ENCODE data around the gene TMEM63B. TPM values are rescaled to one million over a fixed set of nuclear protein-coding genes. Genes with fewer than 3 reads are reported as not detected.

The TMEM63B gene
- total and polyA plus RNA-seq, 9 of the 15 experiments (the other 6 are each of a cell fraction or from before 2014, with no cell fraction given): 0.14 to 39.4 (median 14.4) TPM

DNA sequence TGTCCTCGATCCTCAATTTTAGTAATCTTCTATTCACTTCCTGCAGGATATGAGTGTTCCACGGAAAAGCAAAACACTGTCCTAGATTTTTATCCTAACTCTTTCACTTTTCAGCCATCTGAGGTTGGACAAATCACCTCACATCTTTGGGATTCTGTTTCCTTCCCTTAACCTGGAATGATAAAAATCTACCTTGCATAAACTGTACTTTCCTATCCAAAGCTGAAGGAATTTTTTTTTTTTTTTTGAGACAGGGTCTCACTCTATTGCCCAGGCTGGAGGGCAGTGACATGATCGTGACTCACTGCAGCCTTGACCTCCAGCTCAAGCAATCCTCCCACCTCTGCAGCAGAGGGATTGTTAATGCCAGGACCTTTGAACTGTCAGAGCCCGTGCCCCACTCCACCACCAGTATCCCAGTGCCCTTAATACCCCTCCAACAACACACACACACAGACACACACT, 51.8 kb downstream of the TMEM63B start (continued):
- TF ChIP-seq YY1 (IDR thresholded peaks at IDR 0.05; ENCODE audit: borderline replicate concordance in 1 of 3, control insufficient read depth in 1 of 3, extremely low read depth in 1 of 3, insufficient read depth in 3 of 3, insufficient read length in 1 of 3, insufficient replicate concordance in 2 of 3, low read depth in 1 of 3, low read length in 2 of 3): no peak
- TF ChIP-seq HEY1 (CRISPR knock-in tag; IDR thresholded peaks at IDR 0.05; ENCODE audit: borderline replicate concordance): no peak
- TF ChIP-seq ZNF41 (CRISPR knock-in tag; conservative IDR thresholded peaks at IDR 0.05): no peak
- no peak for TF ChIP-seq TAL1 (IDR thresholded peaks at IDR 0.05)
- no peak for TF ChIP-seq FOXA1 (IDR thresholded peaks at IDR 0.05; ENCODE audit: borderline replicate concordance)
- TF ChIP-seq MCM3 (IDR thresholded peaks at IDR 0.05): no peak
- TF ChIP-seq, protein P1, sequence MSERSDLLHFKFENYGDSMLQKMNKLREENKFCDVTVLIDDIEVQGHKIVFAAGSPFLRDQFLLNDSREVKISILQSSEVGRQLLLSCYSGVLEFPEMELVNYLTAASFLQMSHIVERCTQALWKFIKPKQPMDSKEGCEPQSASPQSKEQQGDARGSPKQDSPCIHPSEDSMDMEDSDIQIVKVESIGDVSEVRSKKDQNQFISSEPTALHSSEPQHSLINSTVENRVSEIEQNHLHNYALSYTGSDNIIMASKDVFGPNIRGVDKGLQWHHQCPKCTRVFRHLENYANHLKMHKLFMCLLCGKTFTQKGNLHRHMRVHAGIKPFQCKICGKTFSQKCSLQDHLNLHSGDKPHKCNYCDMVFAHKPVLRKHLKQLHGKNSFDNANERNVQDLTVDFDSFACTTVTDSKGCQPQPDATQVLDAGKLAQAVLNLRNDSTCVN (CRISPR knock-in tag; IDR thresholded peaks at IDR 0.05): no peak
- TF ChIP-seq, protein P2, sequence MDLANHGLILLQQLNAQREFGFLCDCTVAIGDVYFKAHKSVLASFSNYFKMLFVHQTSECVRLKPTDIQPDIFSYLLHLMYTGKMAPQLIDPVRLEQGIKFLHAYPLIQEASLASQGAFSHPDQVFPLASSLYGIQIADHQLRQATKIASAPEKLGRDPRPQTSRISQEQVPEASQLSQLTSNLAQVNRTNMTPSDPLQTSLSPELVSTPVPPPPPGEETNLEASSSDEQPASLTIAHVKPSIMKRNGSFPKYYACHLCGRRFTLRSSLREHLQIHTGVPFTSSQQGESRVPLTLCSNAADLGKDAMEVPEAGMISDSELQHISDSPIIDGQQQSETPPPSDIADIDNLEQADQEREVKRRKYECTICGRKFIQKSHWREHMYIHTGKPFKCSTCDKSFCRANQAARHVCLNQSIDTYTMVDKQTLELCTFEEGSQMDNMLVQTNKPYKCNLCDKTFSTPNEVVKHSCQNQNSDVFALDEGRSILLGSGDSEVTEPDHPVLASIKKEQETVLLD (IDR thresholded peaks at IDR 0.05): no peak

DNA sequence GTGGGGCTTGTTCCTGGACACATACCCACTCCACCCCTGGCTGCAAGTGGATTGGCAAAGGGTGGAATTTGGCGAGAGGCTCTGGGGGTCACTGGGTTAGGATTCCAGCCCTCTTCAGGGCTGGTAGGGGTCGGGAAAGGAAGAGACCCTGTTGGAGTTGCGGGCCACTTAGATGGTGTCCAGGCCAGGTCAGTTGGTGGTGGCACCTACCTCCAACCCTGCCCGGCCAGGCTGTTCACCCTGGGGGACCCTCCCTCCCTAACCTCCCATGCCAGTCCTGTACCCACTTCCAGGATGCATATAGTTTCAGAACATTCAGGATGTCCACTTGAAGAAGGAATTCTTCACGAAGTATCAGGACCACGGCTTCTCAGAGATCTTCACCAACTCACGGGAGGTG, 52.3 kb downstream of the TMEM63B start:
- Histone ChIP-seq H3K4me2 (ENCODE audit: insufficient read depth, low read length) (no peak overlapping the region), H3K9ac (ENCODE audit: insufficient read depth in 1 of 2, low read depth in 2 of 2, low read length in 2 of 2) (no peak overlapping the region), H3K27me3 (ENCODE audit: control insufficient read depth in 2 of 2, insufficient read depth in 2 of 2, low read length in 2 of 2) (peaks cover 2 to 21% of the 10 kb centered on the region in 2 experiments; a peak in 2 of 5 replicates), H4K20me1 (replicated peaks; ENCODE audit: control insufficient read depth, insufficient read depth, low read length) (no peaks in the 10 kb centered on the region), H3K9me1 (ENCODE audit: control insufficient read depth, insufficient read depth, low read length) (no peaks in the 10 kb centered on the region), H3K79me2 (ENCODE audit: control insufficient read depth, insufficient read depth, low read length) (no peaks in the 10 kb centered on the region), H3K4me3 (no peak overlapping the region), H3K4me1 (replicated peaks in 1 of 2; ENCODE audit: control insufficient read depth in 2 of 2, insufficient read depth in 2 of 2, low read length in 2 of 2) (peaks cover 0 to 13% of the 10 kb centered on the region in 2 experiments; a peak in 2 of 5 replicates), H3K27ac (ENCODE audit: extremely low read depth, low read depth, low read length) (no peak overlapping the region), H3K9me3 (replicated peaks; ENCODE audit: control insufficient read depth, insufficient read depth, low read depth, low read length) (no peaks in the 10 kb centered on the region), H3K36me3 (ENCODE audit: control insufficient read depth, insufficient read depth, low read length) (no peaks in the 10 kb centered on the region), H2AFZ (ENCODE audit: low read depth, low read length) (no peak overlapping the region)
- in situ Hi-C loops (cut with MboI) (no loop called here), intact Hi-C loops (cut with micrococcal nuclease) (no loop called here)
- DNase-seq (ENCODE audit: extremely low read depth in 1 of 4, low spot score in 3 of 4): no peak
- ATAC-seq: no peak
- no TSS peak for BruUV-seq (replicated peaks)
- ChIA-PET CTCF (ENCODE audit: low intra/inter-chr PET ratio) (no interaction called here), POLR2A (interaction anchor here (0.7 to 3.0 kb wide), 5 partner anchors 68 to 452 kb away, joined by 3 to 17 read pairs (median 5); partner anchors contain the start of gene HSP90AB1)
- no peak for FAIRE-seq
- WGBS (ENCODE audit: insufficient coverage, low coverage, missing lambda C conversion rate): 19% methylated on average over 7 of the region's 7 CpGs
- TF ChIP-seq NR3C1 (CRISPR knock-in tag; IDR thresholded peaks at IDR 0.05): no peak
- no peak for TF ChIP-seq ZBTB17 (CRISPR knock-in tag; IDR thresholded peaks at IDR 0.05)
- no peak for TF ChIP-seq ZZZ3 (IDR thresholded peaks at IDR 0.05)
- TF ChIP-seq RBM14 (IDR thresholded peaks at IDR 0.05; ENCODE audit: borderline replicate concordance, insufficient read depth, low read depth, low read length): no peak
- TF ChIP-seq U2AF2 (optimal IDR thresholded peaks at IDR 0.05; ENCODE audit: low read depth, low read length): no peak
- no peak for TF ChIP-seq POLR2B (IDR thresholded peaks at IDR 0.05; ENCODE audit: low read depth, partially characterized antibody)
- TF ChIP-seq, protein P3, sequence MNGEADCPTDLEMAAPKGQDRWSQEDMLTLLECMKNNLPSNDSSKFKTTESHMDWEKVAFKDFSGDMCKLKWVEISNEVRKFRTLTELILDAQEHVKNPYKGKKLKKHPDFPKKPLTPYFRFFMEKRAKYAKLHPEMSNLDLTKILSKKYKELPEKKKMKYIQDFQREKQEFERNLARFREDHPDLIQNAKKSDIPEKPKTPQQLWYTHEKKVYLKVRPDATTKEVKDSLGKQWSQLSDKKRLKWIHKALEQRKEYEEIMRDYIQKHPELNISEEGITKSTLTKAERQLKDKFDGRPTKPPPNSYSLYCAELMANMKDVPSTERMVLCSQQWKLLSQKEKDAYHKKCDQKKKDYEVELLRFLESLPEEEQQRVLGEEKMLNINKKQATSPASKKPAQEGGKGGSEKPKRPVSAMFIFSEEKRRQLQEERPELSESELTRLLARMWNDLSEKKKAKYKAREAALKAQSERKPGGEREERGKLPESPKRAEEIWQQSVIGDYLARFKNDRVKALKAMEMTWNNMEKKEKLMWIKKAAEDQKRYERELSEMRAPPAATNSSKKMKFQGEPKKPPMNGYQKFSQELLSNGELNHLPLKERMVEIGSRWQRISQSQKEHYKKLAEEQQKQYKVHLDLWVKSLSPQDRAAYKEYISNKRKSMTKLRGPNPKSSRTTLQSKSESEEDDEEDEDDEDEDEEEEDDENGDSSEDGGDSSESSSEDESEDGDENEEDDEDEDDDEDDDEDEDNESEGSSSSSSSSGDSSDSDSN (IDR thresholded peaks at IDR 0.05; ENCODE audit: borderline replicate concordance in 1 of 2, low read depth in 2 of 2, low read length in 2 of 2): no peak
- no peak for TF ChIP-seq ARNT (IDR thresholded peaks at IDR 0.05)
- TF ChIP-seq KAT7 (CRISPR knock-in tag; IDR thresholded peaks at IDR 0.05; ENCODE audit: borderline replicate concordance): no peak
